ENCODE results near the gene YWHAE.
"Not testable (repeated sequence)": the region's sequence is repeated elsewhere in the genome, so short reads cannot be mapped to it uniquely, and the experiment has no call there.

YWHAE gene

GRCh38 chr17:1324201-1324771 lies 75.7 kb downstream of the YWHAE start:
- peak; percentile 2 for DNase-seq

GRCh38 chr17:1323336-1323735 lies 76.7 kb downstream of the YWHAE start:
- no peak for DNase-seq

GRCh38 chr17:1322480-1322879 lies 77.5 kb downstream of the YWHAE start:
- DNase-seq: no peak

GRCh38 chr17:1322014-1322428 lies 78.0 kb downstream of the YWHAE start:
- DNase-seq: no peak

GRCh38 chr17:1315891-1316403 lies 84.1 kb downstream of the YWHAE start:
- DNase-seq: no peak

- DNase-seq: no peak
Observed at GRCh38 chr17:1315409-1315808, 84.6 kb downstream of the YWHAE start.

GRCh38 chr17:1313270-1314005 lies 86.6 kb downstream of the YWHAE start:
- DNase-seq: no peak

GRCh38 chr17:1312261-1312870 lies 87.7 kb downstream of the YWHAE start:
- DNase-seq: no peak

- DNase-seq: not testable (repeated sequence)
Observed at GRCh38 chr17:1307829-1308228, 92.2 kb downstream of the YWHAE start.

- no peak for DNase-seq
Observed at GRCh38 chr17:1304962-1305563, 95.0 kb downstream of the YWHAE start.

- no peak for DNase-seq
Observed at GRCh38 chr17:1304522-1304921, 95.5 kb downstream of the YWHAE start.

GRCh38 chr17:1302761-1303160 lies 97.3 kb downstream of the YWHAE start:
- DNase-seq: no peak

GRCh38 chr17:1301546-1301945 lies 98.5 kb downstream of the YWHAE start:
- DNase-seq: no peak

GRCh38 chr17:1300371-1300905 lies 99.6 kb downstream of the YWHAE start:
- no peak for DNase-seq

- DNase-seq: no peak
Observed at GRCh38 chr17:1299552-1300370, 100.3 kb downstream of the YWHAE start.

- DNase-seq: peak; percentile 31
Observed at GRCh38 chr17:1298606-1299005, 101.4 kb downstream of the YWHAE start.

All from central memory CD4-positive, alpha-beta T cell (primary cell).